ENCODE results near the gene KRT25.

DNA sequence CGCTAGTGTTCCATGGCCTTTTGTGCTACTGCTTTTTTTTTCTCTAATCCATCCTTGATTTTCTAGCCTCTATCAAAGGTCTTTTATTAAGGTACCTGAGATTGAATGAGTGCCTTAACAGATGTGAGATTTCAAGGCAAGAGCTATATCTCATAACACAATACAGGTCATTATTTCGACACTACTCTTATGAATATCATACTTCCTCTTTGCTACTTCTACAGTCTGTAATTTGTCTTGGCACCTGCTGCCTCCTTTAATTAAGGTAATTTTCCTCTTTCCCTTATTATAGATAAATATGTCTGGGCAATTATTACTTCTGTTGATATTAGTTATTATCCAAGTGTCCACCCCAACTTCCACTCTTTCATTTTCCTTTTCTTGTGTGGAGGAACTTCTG lies 39.3 kb upstream of the KRT25 start:
- TF ChIP-seq EZH2 (IDR thresholded peaks at IDR 0.05; ENCODE audit: borderline replicate concordance, low read depth, low read length, poor library complexity, severe bottlenecking), result no peak
- TF ChIP-seq, protein P1, sequence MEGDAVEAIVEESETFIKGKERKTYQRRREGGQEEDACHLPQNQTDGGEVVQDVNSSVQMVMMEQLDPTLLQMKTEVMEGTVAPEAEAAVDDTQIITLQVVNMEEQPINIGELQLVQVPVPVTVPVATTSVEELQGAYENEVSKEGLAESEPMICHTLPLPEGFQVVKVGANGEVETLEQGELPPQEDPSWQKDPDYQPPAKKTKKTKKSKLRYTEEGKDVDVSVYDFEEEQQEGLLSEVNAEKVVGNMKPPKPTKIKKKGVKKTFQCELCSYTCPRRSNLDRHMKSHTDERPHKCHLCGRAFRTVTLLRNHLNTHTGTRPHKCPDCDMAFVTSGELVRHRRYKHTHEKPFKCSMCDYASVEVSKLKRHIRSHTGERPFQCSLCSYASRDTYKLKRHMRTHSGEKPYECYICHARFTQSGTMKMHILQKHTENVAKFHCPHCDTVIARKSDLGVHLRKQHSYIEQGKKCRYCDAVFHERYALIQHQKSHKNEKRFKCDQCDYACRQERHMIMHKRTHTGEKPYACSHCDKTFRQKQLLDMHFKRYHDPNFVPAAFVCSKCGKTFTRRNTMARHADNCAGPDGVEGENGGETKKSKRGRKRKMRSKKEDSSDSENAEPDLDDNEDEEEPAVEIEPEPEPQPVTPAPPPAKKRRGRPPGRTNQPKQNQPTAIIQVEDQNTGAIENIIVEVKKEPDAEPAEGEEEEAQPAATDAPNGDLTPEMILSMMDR (conservative IDR thresholded peaks at IDR 0.05; ENCODE audit: low read depth, low read length), result no peak
